Measurements from ENCODE around the gene FDPS. TPM values are rescaled to one million over a fixed set of nuclear protein-coding genes. Genes with fewer than 3 reads are reported as not detected.
"Not testable (repeated sequence)": the region's sequence is repeated elsewhere in the genome, so short reads cannot be mapped to it uniquely, and the experiment has no call there.

FDPS gene
- polyA plus RNA-seq, 1 experiment: 126 TPM

DNA sequence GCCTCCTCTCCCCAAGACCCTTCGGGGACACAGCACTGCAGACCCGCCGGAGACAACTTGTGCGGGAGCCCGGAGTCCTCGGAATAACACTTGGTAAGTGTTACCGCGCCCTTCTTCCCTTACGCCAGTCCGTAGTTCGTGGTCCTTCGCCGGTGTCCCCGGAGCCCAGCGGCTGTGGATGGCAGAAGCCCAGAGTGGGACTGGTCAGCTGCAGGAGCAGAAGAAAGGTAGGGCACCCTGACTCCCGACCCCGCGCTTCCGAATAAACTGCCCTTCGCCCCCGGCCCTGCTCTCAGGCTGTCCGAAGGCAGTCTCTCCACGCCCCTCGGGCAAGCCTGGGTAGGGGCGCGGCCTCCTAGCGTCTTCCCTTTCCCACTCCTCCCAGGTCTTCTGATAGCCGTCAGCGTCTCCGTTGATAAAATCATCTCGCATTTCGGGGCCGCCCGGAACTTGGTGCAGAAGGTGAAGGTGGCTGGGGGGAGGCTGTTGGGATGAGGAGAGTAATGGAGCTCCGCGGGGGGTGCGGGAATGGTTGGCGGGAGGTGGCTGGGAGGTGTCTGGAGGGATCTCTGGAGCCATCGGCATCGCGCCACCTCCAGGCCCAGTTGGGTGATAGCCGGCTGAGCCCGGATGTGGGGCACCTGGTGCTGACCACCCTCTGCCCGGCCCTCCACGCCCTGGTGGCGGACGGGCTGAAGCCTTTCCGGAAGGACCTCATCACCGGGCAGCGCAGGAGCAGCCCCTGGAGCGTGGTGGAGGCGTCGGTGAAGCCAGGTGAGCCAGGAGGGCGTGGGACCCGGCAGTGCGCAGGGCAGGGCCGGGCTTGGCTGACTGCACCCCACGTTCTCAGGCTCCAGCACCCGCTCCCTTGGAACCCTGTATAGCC, 16.3 kb downstream of the FDPS start:
- H3K27me3 ChIP-seq (ENCODE audit: control insufficient read depth, insufficient read depth, low read length): no peaks in the 10 kb centered on the region
- peaks cover 3% of the 10 kb centered on the region for H3K36me3 ChIP-seq (ENCODE audit: control insufficient read depth, insufficient read depth, low read length)
- peak overlapping the region; percentile 66 for H3K4me3 ChIP-seq (ENCODE audit: low read depth, low read length)
- no peak for DNase-seq (ENCODE audit: low read depth)
- TF ChIP-seq, protein P1, sequence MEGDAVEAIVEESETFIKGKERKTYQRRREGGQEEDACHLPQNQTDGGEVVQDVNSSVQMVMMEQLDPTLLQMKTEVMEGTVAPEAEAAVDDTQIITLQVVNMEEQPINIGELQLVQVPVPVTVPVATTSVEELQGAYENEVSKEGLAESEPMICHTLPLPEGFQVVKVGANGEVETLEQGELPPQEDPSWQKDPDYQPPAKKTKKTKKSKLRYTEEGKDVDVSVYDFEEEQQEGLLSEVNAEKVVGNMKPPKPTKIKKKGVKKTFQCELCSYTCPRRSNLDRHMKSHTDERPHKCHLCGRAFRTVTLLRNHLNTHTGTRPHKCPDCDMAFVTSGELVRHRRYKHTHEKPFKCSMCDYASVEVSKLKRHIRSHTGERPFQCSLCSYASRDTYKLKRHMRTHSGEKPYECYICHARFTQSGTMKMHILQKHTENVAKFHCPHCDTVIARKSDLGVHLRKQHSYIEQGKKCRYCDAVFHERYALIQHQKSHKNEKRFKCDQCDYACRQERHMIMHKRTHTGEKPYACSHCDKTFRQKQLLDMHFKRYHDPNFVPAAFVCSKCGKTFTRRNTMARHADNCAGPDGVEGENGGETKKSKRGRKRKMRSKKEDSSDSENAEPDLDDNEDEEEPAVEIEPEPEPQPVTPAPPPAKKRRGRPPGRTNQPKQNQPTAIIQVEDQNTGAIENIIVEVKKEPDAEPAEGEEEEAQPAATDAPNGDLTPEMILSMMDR (IDR thresholded peaks at IDR 0.05; ENCODE audit: insufficient read depth, low read depth, low read length): peak; percentile 65
- ChIA-PET CTCF (interaction anchor here (0.9 to 4.3 kb wide), 13 partner anchors 10 to 270 kb away, joined by 3 to 54 read pairs (median 7); no protein-coding TSS in a partner anchor), POLR2A (no interaction called here)

DNA sequence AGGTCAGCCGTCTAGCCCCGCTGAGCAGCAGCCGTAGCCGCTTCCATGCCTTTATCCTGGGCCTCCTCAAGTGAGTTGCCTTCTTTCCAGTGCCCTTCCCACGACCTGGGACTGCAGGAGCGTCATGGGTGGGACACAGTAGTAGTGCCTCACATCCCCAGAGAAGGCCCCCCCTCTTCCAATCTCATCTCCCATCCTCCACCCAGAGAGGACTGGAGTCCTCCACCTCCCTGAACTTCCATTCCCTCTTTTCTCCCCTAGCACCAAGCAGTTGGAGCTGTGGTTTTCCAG, 16.9 kb downstream of the FDPS start:
- ChIA-PET POLR2A (no interaction called here), CTCF (interaction anchor here (0.9 to 4.3 kb wide), 5 partner anchors 9 to 82 kb away, joined by 3 to 54 read pairs (median 7); no protein-coding TSS in a partner anchor)
- TF ChIP-seq, protein P1 (IDR thresholded peaks at IDR 0.05; ENCODE audit: insufficient read depth, low read depth, low read length): no peak
- no peak for DNase-seq (ENCODE audit: low read depth)
- no peaks in the 10 kb centered on the region for H3K27me3 ChIP-seq (ENCODE audit: control insufficient read depth, insufficient read depth, low read length)
- H3K4me3 ChIP-seq (ENCODE audit: low read depth, low read length): peak overlapping the region; percentile 66
- H3K36me3 ChIP-seq (ENCODE audit: control insufficient read depth, insufficient read depth, low read length): peaks cover 9% of the 10 kb centered on the region

DNA sequence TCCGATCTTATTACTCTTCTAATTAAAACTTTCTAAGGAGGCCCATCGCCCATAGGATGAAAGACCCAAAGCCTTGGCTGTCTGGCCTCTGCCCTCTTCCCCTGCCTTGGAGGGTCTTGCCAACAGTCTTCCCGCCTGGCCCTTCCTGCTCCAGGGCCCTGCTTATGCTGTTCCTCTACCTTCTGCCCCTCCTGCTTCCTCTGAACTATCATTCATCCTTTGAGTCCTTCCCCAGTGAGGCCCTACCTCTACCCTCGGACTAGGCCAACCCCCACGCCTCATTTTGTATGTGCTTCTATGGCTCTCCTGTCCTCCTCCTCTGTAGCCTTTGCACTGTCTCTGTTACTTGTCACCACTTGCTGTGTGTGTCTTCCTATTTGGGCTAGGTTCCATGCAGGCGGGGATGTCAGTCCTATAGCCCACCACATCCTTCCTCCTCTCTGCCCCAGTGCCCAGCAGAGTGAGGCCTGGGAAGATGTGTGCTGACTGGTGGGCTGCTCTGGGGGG, 17.4 kb downstream of the FDPS start:
- DNase-seq (ENCODE audit: low read depth): no peak
- H3K4me3 ChIP-seq (ENCODE audit: low read depth, low read length): no peak overlapping the region
- peaks cover 12% of the 10 kb centered on the region for H3K36me3 ChIP-seq (ENCODE audit: control insufficient read depth, insufficient read depth, low read length)
- POLR2A ChIA-PET: no interaction called here
- CTCF ChIA-PET: interaction anchor here (1.3 to 3.6 kb wide), 2 partner anchors 9 to 76 kb away, joined by 3 to 26 read pairs; no protein-coding TSS in a partner anchor
- TF ChIP-seq, protein P1 (IDR thresholded peaks at IDR 0.05; ENCODE audit: insufficient read depth, low read depth, low read length): no peak
- H3K27me3 ChIP-seq (ENCODE audit: control insufficient read depth, insufficient read depth, low read length): no peaks in the 10 kb centered on the region

DNA sequence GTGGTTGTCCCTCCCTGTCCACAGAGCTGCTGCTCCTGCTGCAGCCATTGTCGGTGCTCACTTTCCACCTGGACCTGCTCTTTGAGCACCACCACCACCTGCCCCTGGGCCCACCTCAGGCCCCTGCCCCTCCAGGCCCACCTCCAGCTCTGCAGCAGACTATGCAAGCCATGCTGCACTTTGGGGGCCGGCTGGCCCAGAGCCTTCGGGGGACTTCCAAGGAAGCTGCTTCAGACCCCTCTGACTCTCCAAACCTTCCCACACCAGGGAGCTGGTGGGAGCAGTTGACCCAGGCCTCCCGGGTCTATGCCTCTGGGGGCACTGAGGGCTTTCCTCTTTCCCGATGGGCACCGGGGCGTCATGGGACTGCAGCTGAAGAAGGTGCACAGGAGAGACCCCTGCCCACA, 18.0 kb downstream of the FDPS start:
- Histone ChIP-seq H3K4me3 (ENCODE audit: low read depth, low read length) (no peak overlapping the region), H3K27me3 (ENCODE audit: control insufficient read depth, insufficient read depth, low read length) (no peaks in the 10 kb centered on the region), H3K36me3 (ENCODE audit: control insufficient read depth, insufficient read depth, low read length) (peaks cover 14% of the 10 kb centered on the region)
- TF ChIP-seq, protein P1 (IDR thresholded peaks at IDR 0.05; ENCODE audit: insufficient read depth, low read depth, low read length): no peak
- CTCF ChIA-PET: interaction anchor here (3.6 kb wide), 1 partner anchor 76 kb away, joined by 26 read pairs; no protein-coding TSS in a partner anchor
- POLR2A ChIA-PET: no interaction called here
- no peak for DNase-seq (ENCODE audit: low read depth)

DNA sequence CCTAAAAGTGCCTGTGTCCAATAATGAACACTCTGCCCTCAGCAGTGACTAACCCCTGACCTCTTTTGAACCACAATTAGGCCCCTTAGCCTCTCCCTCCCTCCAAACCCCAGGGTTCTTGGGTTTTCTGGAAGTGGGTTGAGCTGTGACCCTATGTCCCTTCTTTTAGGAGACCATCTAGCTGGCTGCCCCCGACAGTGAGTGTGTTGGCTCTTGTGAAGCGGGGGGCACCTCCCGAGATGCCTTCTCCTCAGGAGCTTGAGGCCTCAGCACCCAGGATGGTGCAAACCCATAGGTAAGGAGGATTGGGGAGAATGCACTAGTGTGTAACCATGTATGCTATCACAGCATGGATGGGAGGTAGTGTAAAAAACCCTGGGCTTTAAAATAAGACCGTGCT, 19.3 kb downstream of the FDPS start:
- no peak for DNase-seq (ENCODE audit: low read depth)
- no peak overlapping the region for H3K4me3 ChIP-seq (ENCODE audit: low read depth, low read length)
- no peaks in the 10 kb centered on the region for H3K27me3 ChIP-seq (ENCODE audit: control insufficient read depth, insufficient read depth, low read length)
- ChIA-PET CTCF (interaction anchor here (1.0 to 3.6 kb wide), 2 partner anchors 78 to 134 kb away, joined by 3 to 26 read pairs; no protein-coding TSS in a partner anchor), POLR2A (no interaction called here)
- H3K36me3 ChIP-seq (ENCODE audit: control insufficient read depth, insufficient read depth, low read length): peaks cover 14% of the 10 kb centered on the region
- TF ChIP-seq, protein P1 (IDR thresholded peaks at IDR 0.05; ENCODE audit: insufficient read depth, low read depth, low read length): no peak

DNA sequence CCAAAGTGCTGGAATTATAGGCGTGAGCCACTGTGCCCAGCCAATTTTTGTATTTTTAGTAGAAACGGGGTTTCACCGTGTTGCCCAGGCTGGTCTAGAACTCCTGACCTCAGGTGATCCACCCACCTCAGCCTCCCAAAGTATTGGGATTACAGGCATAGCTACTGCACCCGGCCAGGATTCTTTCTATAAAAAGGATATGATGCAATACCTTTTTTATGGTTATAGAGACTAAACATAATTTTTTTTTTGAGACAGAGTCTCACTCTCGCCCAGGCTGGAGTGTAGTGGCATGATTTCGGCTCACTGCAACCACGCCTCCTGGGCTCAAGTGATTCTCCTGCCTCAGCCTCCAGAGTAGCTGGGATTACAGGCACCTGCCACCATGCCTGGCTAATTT, 20.2 kb downstream of the FDPS start:
- H3K27me3 ChIP-seq (ENCODE audit: control insufficient read depth, insufficient read depth, low read length); H3K4me3 ChIP-seq (ENCODE audit: low read depth, low read length); DNase-seq (ENCODE audit: low read depth); POLR2A ChIA-PET: not testable (repeated sequence)
- peaks cover 14% of the 10 kb centered on the region for H3K36me3 ChIP-seq (ENCODE audit: control insufficient read depth, insufficient read depth, low read length)
- CTCF ChIA-PET: interaction anchor here (1.0 to 3.6 kb wide), 2 partner anchors 78 to 135 kb away, joined by 3 to 26 read pairs; no protein-coding TSS in a partner anchor

Measured in BJ (cell line).